Bronchial epithelial cell (primary cell): ENCODE results near the gene AFMID. TPM values are rescaled to one million over a fixed set of nuclear protein-coding genes. Genes with fewer than 3 reads are reported as not detected.

Source experiments
- DNase-seq: peaks from one replicate; pipeline ENCODE4 v3.0.0-alpha.2; 2010; ENCODE audit warnings: low read depth
- FAIRE-seq: peaks from 2 replicates; lab custom pipeline; 2011; peaks lifted over from hg19 to GRCh38; lab: Jason Lieb, UNC
- H3K27me3 ChIP-seq: 2 replicates; pipeline ENCODE4 v1.5.1; 2011; ENCODE audit warnings: low read length; ENCODE audit not compliant: control insufficient read depth, insufficient read depth
- H3K36me3 ChIP-seq: 2 replicates; pipeline ENCODE4 v1.5.1; 2011; ENCODE audit warnings: low read length; ENCODE audit not compliant: control insufficient read depth, insufficient read depth
- H3K4me3 ChIP-seq: 2 replicates; pipeline ENCODE4 v1.5.1; 2011; ENCODE audit warnings: mild to moderate bottlenecking, low read depth, low read length, control low read depth
- total RNA-seq: library from RNA; depleted of rRNA; stranded (reverse); fragments of >200 nt; gene quantifications from 2 replicates; pipeline ENCODE4 v1.2.1, GENCODE V29; 2014
- TF ChIP-seq, protein P1 (sequence below): IDR thresholded peaks from 2 replicates; pipeline ENCODE4 v1.5.1; 2011; ENCODE audit warnings: mild to moderate bottlenecking, moderate library complexity, low read length, control low read depth, inconsistent platforms; ENCODE audit not compliant: insufficient read depth, severe bottlenecking

The AFMID gene
- total RNA-seq, 1 donor from 2014 or later = 32.1 TPM

DNA sequence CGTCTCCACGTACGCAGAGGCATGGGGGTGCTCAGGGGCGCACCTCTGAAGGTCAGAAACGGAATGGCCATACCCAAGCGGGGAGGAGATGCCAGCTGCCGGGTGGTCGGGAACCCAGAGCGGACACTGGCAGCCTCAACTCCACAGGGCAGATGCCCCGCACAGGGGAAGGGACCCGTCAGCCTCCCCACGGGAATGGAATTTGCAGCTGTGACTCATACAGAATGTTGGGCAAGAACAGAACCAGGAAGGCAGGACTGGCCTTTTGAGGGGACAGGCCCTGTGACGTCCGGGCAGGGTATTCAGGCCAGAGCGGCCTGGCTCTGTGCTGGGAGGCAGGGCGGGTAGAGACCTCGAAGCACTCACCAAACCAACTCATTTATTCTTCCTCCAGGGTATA lies 7.8 kb upstream of the AFMID start:
- no peak overlapping the region for H3K4me3 ChIP-seq
- TF ChIP-seq, protein P1, sequence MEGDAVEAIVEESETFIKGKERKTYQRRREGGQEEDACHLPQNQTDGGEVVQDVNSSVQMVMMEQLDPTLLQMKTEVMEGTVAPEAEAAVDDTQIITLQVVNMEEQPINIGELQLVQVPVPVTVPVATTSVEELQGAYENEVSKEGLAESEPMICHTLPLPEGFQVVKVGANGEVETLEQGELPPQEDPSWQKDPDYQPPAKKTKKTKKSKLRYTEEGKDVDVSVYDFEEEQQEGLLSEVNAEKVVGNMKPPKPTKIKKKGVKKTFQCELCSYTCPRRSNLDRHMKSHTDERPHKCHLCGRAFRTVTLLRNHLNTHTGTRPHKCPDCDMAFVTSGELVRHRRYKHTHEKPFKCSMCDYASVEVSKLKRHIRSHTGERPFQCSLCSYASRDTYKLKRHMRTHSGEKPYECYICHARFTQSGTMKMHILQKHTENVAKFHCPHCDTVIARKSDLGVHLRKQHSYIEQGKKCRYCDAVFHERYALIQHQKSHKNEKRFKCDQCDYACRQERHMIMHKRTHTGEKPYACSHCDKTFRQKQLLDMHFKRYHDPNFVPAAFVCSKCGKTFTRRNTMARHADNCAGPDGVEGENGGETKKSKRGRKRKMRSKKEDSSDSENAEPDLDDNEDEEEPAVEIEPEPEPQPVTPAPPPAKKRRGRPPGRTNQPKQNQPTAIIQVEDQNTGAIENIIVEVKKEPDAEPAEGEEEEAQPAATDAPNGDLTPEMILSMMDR = no peak
- peak; percentile 50 for DNase-seq

DNA sequence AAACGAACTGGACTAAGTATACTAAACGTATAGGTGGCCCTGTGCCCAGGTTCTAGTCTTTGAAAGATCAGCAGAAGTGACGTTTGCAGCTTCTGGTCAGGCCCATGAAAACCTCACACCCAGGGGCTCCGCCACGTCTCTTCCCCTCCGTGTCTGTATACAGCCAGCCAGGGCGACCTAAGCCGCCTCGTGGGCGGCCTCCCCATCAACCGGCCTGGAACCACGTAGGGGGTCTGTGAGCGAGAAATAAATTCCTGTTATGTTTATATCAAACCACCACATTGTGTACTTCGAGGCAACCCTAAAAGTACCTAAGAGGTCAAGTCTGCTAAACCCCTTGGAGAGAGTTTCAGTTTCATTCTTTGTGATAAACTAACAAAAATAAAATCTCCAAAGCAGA lies 7.1 kb upstream of the AFMID start:
- DNase-seq = no peak
- no peak for FAIRE-seq
- TF ChIP-seq, protein P1 = no peak
- Histone ChIP-seq H3K4me3 (no peak overlapping the region), H3K36me3 (no peaks in the 10 kb centered on the region), H3K27me3 (no peaks in the 10 kb centered on the region)

More for the DNA sequence above, 7.8 kb upstream of the AFMID start:
- H3K27me3 ChIP-seq = no peaks in the 10 kb centered on the region
- no peaks in the 10 kb centered on the region for H3K36me3 ChIP-seq
- FAIRE-seq = no peak

DNA sequence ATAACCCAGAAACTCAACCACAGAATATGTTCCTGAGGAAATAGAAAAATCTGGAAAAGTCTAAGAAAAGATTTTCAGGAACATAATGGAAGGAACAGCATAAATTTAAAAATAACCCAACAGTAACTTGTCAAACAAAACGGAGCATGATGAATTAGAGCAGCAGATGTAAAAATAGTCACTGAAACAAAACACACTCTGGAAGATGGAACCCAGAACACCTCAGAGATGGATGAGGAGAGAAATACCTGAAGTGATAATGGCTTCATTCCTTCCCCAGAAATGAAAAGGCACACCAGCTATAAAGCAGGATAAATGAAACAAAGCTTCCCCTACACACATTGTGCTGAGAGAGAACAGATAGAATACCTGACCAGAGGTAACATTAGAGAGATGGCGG lies 6.7 kb upstream of the AFMID start:
- FAIRE-seq (no peak), DNase-seq (no peak)
- H3K4me3 ChIP-seq = no peak overlapping the region
- no peaks in the 10 kb centered on the region for H3K36me3 ChIP-seq
- no peaks in the 10 kb centered on the region for H3K27me3 ChIP-seq
- TF ChIP-seq, protein P1 = no peak

DNA sequence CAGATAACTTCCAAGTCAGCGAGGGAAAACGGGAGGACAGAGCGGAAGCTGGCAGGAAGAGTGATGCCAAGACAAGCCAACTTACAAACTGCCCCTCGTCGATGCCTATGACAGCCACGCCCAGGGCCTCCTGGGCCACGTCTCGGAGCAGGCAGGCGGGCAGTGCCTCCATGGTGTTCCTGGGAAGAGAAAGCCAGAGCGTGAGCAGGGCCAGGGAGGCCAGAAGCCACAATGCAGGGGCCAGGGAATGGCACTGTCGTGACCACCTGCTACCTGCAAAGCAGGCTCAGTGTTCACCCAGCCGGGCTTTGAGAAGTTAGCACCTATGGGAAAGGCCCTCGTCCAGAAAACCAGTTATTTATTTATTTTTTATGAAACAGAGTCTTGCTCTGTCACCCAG lies 4.7 kb upstream of the AFMID start:
- no peaks in the 10 kb centered on the region for H3K36me3 ChIP-seq
- TF ChIP-seq, protein P1 = no peak
- DNase-seq (no peak), FAIRE-seq (no peak)
- no peak overlapping the region for H3K4me3 ChIP-seq
- H3K27me3 ChIP-seq = no peaks in the 10 kb centered on the region

DNA sequence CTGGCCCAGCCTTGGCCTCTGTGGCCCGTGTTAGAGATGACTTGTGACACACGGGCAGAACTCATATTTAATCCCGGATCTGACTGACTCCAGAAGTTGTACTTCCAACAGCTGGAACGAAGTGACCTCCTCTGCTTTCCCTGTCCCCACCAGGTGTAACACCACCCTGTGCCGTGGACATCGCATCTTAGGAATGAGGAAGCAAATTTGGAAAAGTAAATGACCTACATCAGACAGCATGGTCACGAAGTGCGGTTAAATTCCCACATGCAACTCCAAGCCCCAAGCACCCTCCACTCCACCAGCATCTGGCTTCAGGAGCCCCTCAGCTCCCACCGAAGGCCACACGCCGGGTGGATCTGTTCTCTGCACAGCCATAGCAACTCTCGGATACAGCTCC lies 3.2 kb upstream of the AFMID start:
- Histone ChIP-seq H3K36me3 (peaks cover under 1% of the 10 kb centered on the region), H3K4me3 (no peak overlapping the region), H3K27me3 (no peaks in the 10 kb centered on the region)
- no peak for FAIRE-seq
- DNase-seq = no peak
- TF ChIP-seq, protein P1 = no peak

DNA sequence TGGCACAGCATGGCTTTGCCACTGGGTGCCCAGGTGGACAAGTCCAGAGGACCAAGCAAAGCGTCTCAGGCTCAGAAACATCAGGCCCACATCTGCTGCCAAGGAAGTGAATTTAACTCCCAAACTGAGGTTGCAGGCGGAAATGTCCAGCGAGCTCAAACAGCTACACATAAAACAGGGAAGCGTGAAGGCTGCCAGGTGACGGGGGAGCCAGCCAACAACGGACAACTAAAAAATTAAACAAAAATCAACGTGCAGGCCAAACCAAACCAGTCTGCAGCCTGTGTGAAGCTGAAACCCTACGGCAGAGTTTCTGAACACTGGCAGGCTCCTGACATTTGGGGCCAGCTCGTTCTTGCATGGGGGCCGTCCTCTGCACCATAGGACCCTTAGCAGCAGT lies 2.8 kb upstream of the AFMID start:
- TF ChIP-seq, protein P1 = no peak

More for the DNA sequence above, 2.8 kb upstream of the AFMID start:
- Histone ChIP-seq H3K36me3 (peaks cover 1% of the 10 kb centered on the region), H3K27me3 (no peaks in the 10 kb centered on the region), H3K4me3 (no peak overlapping the region)
- FAIRE-seq (no peak), DNase-seq (no peak)
